Prostate gland (tissue), 2 donors: ENCODE measurements around the gene MOGAT1. TPM values are rescaled to one million over a fixed set of nuclear protein-coding genes. Genes with fewer than 3 reads are reported as not detected.

Experiments
- DNase-seq: peaks from one replicate; pipeline ENCODE4 v3.0.0-alpha.2; 2019; ENCODE audit warnings: low spot score
- H3K27ac ChIP-seq, 2 donors: fragments of 200-600 bp; sonication (generic); 2 replicates each; pipeline ENCODE4 v1.5.1; 2017 to 2019
- H3K27me3 ChIP-seq: fragments of 200-600 bp; sonication (generic); replicated peaks from 2 replicates; pipeline ENCODE4 v1.5.1; 2019; ENCODE audit not compliant: insufficient read depth
- H3K36me3 ChIP-seq, 2 donors: fragments of 200-600 bp; sonication (generic); 1 replicate in 1 of 2; 2 replicates in 1 of 2; pipeline versions ENCODE4 v1.5.1 to v1.8.1; 2017 to 2019
- H3K4me1 ChIP-seq: fragments of 200-600 bp; sonication (generic); replicated peaks from 2 replicates; pipeline ENCODE4 v1.5.1; 2019
- H3K4me3 ChIP-seq, 2 donors: fragments of 200-600 bp; sonication (generic); 2 replicates each; pipeline ENCODE4 v1.5.1; 2017 to 2019
- H3K9me3 ChIP-seq: fragments of 200-600 bp; sonication (generic); 2 replicates; pipeline ENCODE4 v1.5.1; 2017
- POLR2A ChIP-seq: fragments of 450-650 bp; IDR thresholded peaks from one replicate; pipeline ENCODE4 v1.6.1; 2016; ENCODE audit warnings: antibody characterized with exemption, mild to moderate bottlenecking
- POLR2AphosphoS5 ChIP-seq: sonication (generic); formaldehyde crosslinking; IDR thresholded peaks from one replicate; pipeline ENCODE4 v1.6.1; 2017; ENCODE audit warnings: antibody characterized with exemption
- WGBS: methylation state at CpG from one replicate; pipeline ENCODE4 v1.1.5; 2018; 5-methylcytosine and 5-hydroxymethylcytosine counted together
- intact Hi-C: fragments of 100-400 bp; cut with DNase I; formaldehyde crosslinking; loops from one replicate; pipeline ENCODE4 v1.14.2; 2022
- total RNA-seq, 2 donors: library from RNA; depleted of rRNA; stranded (reverse); fragments of >200 nt; gene quantifications; one replicate each; pipeline ENCODE4 v1.1.0, GENCODE V29; 2016
- TF ChIP-seq, protein P1 (sequence below), 4 experiments: fragments of 200-600 bp in 2 of 4; fragments of 450-650 bp in 2 of 4; sonication (generic) in 2 of 4; IDR thresholded peaks; 1 replicate in 3 of 4; 2 replicates in 1 of 4; pipeline ENCODE4 v1.5.1; 2016 to 2019; ENCODE audit warnings: antibody characterized with exemption in 4 of 4, mild to moderate bottlenecking in 2 of 4, moderate library complexity in 2 of 4

Gene MOGAT1
- total RNA-seq, 2 donors from 2014 or later, result not detected

DNA sequence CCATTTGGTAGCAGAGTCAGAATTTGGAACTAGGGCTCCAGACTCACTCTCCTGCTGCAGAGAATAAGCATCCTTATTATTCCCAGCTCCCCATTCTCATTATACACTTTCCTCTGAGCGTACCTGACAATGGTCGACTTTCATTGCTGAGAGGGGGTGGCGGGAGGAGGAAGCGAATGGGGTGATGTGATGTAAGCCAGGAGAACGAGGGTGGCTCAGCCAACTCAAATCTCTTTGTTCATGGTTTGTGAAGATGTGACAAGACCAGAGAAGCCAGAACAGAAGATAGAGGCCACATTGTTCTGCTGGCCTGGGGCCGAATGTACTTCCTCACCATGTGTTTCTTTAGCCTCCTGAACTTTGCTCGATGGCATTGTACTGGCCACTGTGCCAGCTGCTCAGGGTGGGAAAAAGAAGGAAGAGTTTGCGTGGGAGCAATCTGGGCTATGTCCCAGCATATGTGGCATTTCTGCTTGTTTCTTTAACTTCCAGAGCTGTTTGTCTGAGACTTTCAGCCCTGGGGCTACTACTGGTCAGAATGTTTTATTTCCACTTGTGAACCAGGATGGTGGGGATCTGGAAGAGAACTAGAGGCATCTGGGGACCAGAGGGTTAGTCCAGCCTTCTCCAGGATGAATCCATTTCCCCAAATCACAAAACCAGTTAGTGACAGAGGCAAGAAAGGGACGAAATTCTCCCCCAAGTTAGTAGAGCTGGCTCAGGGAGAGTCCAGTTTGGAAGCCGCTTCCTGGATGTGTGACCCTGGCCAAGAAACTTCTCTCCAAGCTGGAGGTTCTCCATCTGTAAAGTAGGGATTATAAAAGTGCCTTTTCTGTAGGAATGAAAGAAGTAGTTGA is 62.6 kb downstream of the MOGAT1 start:
- H3K27ac ChIP-seq, result peak overlapping the region in 1 of 2 donors; percentile 57
- H3K4me1 ChIP-seq, result peaks cover 7% of the 10 kb centered on the region
- no peak overlapping the region for H3K4me3 ChIP-seq
- intact Hi-C loops, result no loop called here
- no peaks in the 10 kb centered on the region for H3K9me3 ChIP-seq
- DNase-seq, result no peak
- no peaks in the 10 kb centered on the region for H3K27me3 ChIP-seq
- TF ChIP-seq, protein P1, sequence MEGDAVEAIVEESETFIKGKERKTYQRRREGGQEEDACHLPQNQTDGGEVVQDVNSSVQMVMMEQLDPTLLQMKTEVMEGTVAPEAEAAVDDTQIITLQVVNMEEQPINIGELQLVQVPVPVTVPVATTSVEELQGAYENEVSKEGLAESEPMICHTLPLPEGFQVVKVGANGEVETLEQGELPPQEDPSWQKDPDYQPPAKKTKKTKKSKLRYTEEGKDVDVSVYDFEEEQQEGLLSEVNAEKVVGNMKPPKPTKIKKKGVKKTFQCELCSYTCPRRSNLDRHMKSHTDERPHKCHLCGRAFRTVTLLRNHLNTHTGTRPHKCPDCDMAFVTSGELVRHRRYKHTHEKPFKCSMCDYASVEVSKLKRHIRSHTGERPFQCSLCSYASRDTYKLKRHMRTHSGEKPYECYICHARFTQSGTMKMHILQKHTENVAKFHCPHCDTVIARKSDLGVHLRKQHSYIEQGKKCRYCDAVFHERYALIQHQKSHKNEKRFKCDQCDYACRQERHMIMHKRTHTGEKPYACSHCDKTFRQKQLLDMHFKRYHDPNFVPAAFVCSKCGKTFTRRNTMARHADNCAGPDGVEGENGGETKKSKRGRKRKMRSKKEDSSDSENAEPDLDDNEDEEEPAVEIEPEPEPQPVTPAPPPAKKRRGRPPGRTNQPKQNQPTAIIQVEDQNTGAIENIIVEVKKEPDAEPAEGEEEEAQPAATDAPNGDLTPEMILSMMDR (IDR thresholded peaks at IDR 0.05), result no peak
- no peak for TF ChIP-seq POLR2A
- no peak for TF ChIP-seq POLR2AphosphoS5
- H3K36me3 ChIP-seq, result no peaks in the 10 kb centered on the region
- 26% methylated on average over 10 of the region's 10 CpGs for WGBS

- Histone ChIP-seq H3K27me3 (no peaks in the 10 kb centered on the region), H3K4me1 (peaks cover 7% of the 10 kb centered on the region), H3K36me3 (no peaks in the 10 kb centered on the region), H3K4me3 (no peak overlapping the region), H3K9me3 (no peaks in the 10 kb centered on the region), H3K27ac (peak overlapping the region in 1 of 2 donors; percentile 57)
- no peak for TF ChIP-seq POLR2AphosphoS5
- TF ChIP-seq, protein P1 (IDR thresholded peaks at IDR 0.05), result no peak
- no peak for TF ChIP-seq POLR2A
- no peak for DNase-seq
- intact Hi-C loops, result no loop called here
- WGBS, result 90% methylated on average over 1 of the region's 1 CpG
Measured at GRCh38 chr2:222734703-222735014, 63.2 kb downstream of the MOGAT1 start.

- H3K9me3 ChIP-seq, result no peaks in the 10 kb centered on the region
- peaks cover 7% of the 10 kb centered on the region for H3K4me1 ChIP-seq
- no peak overlapping the region for H3K4me3 ChIP-seq
- TF ChIP-seq, protein P1 (IDR thresholded peaks at IDR 0.05), result no peak
- TF ChIP-seq POLR2A (no peak), POLR2AphosphoS5 (no peak)
- DNase-seq, result no peak
- no peaks in the 10 kb centered on the region for H3K27me3 ChIP-seq
- WGBS, result 55% methylated on average over 2 of the region's 2 CpGs
- intact Hi-C loops, result no loop called here
- H3K27ac ChIP-seq, result no peak overlapping the region
- no peaks in the 10 kb centered on the region for H3K36me3 ChIP-seq
Measured at GRCh38 chr2:222736301-222736700, 64.8 kb downstream of the MOGAT1 start.

DNA sequence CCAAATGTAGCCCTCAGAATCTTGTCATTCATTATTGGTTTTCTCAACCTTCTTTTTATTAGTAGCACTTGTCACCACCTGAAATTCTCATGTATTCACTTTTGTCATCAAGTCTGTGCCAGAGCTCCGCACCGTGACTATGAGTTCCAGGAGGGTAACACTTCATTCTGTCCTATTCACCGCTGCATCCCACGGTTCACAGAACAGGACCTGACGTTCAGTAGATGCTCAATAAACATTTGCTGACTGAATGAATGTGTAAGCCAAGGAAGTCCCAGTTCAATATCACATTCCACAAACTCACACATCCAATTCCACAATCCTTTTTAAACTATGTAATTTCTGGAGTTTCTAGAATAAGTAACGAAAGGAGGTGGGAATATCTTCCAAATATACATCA is 65.5 kb downstream of the MOGAT1 start:
- no peak for TF ChIP-seq POLR2AphosphoS5
- no peak for TF ChIP-seq POLR2A
- TF ChIP-seq, protein P1 (IDR thresholded peaks at IDR 0.05), result no peak
- Histone ChIP-seq H3K4me3 (no peak overlapping the region), H3K27ac (no peak overlapping the region), H3K9me3 (no peaks in the 10 kb centered on the region), H3K4me1 (peaks cover 7% of the 10 kb centered on the region), H3K27me3 (no peaks in the 10 kb centered on the region), H3K36me3 (no peaks in the 10 kb centered on the region)
- 65% methylated on average over 6 of the region's 6 CpGs for WGBS
- DNase-seq, result no peak
- intact Hi-C loops, result no loop called here

- no peak for DNase-seq
- intact Hi-C loops, result no loop called here
- 92% methylated on average over 5 of the region's 5 CpGs for WGBS
- Histone ChIP-seq H3K27ac (no peak overlapping the region), H3K36me3 (no peaks in the 10 kb centered on the region), H3K4me3 (no peak overlapping the region), H3K9me3 (no peaks in the 10 kb centered on the region), H3K27me3 (no peaks in the 10 kb centered on the region), H3K4me1 (peaks cover 7% of the 10 kb centered on the region)
- TF ChIP-seq POLR2AphosphoS5, result no peak
- no peak for TF ChIP-seq POLR2A
- TF ChIP-seq, protein P1 (IDR thresholded peaks at IDR 0.05), result no peak
Measured at GRCh38 chr2:222738312-222738711, 66.9 kb downstream of the MOGAT1 start.
